Stimulated activated naive CD8-positive, alpha-beta T cell treated with anti-CD3 and anti-CD28 coated beads, Interleukin-15, Interleukin-2, amounts not matched to agents 100 ng/mL and 50 ng/mL, for 24 hours (primary cell): ENCODE data around the gene CHGA.

Experiments
- H3K27ac Mint-ChIP-seq: one replicate; pipeline ENCODE4 v1.8.0; 2021; ENCODE audit warnings: mild to moderate bottlenecking, mixed read lengths
- H3K27me3 Mint-ChIP-seq: one replicate; pipeline ENCODE4 v1.8.0; 2021; ENCODE audit warnings: mixed read lengths
- H3K36me3 Mint-ChIP-seq: one replicate; pipeline ENCODE4 v1.8.0; 2021; ENCODE audit warnings: low read depth, mixed read lengths
- H3K4me1 Mint-ChIP-seq: one replicate; pipeline ENCODE4 v1.8.0; 2021; ENCODE audit warnings: low read depth, mixed read lengths
- H3K4me3 Mint-ChIP-seq: one replicate; pipeline ENCODE4 v1.8.0; 2021; ENCODE audit warnings: mild to moderate bottlenecking, mixed read lengths
- H3K9me3 Mint-ChIP-seq: one replicate; pipeline ENCODE4 v1.8.0; 2021; ENCODE audit warnings: mixed read lengths

Gene CHGA

GRCh38 chr14:92931681-92932447 lies 8.9 kb downstream of the CHGA start:
- Mint-ChIP-seq H3K9me3 (no peaks in the 10 kb centered on the region), H3K4me3 (no peak overlapping the region), H3K27me3 (no peaks in the 10 kb centered on the region), H3K27ac (no peak overlapping the region), H3K4me1 (peaks cover 3% of the 10 kb centered on the region), H3K36me3 (peaks cover under 1% of the 10 kb centered on the region)

- Mint-ChIP-seq H3K27me3 (no peaks in the 10 kb centered on the region), H3K4me1 (peaks cover 11% of the 10 kb centered on the region), H3K36me3 (peaks cover 6% of the 10 kb centered on the region), H3K4me3 (no peak overlapping the region), H3K9me3 (no peaks in the 10 kb centered on the region), H3K27ac (no peak overlapping the region)
Observed at GRCh38 chr14:92932448-92933395, 9.8 kb downstream of the CHGA start.

- H3K27me3 Mint-ChIP-seq = no peaks in the 10 kb centered on the region
- no peak overlapping the region for H3K4me3 Mint-ChIP-seq
- H3K36me3 Mint-ChIP-seq = peaks cover 6% of the 10 kb centered on the region
- H3K4me1 Mint-ChIP-seq = peaks cover 12% of the 10 kb centered on the region
- no peak overlapping the region for H3K27ac Mint-ChIP-seq
- H3K9me3 Mint-ChIP-seq = no peaks in the 10 kb centered on the region
Observed at GRCh38 chr14:92933481-92933880, 10.5 kb downstream of the CHGA start.

DNA sequence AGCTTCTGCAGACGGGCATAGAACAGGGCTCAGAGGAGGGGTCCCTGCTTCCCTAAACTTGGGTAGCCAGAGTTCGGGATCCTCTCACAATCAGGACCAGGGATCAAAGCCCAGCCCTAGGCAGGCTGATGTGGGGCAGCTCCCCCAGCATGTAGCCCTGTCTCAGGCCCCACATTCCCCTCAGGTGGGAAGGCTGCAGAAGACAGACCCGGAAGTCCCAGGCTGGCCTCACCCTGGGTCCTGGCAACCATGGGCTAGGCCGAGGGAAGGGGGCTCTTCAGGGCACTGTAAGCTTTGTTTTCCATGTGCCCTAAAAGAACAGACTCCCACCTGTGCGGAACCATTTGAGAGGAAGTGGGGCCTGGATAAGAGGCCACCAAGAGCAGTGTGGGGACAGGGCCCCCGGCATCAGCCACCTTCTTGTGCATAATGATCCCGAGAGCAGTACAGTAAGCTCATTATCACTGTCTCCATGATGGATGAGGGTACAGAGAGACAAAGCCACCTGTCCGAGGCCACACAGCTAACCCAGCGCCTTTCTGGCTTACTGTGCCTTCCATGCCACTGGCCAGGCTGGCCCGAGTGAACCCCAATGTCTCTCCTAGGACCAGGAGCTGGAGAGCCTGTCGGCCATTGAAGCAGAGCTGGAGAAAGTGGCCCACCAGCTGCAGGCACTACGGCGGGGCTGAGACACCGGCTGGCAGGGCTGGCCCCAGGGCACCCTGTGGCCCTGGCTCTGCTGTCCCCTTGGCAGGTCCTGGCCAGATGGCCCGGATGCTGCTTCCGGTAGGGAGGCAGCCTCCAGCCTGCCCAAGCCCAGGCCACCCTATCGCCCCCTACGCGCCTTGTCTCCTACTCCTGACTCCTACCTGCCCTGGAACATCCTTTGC lies 11.5 kb downstream of the CHGA start:
- Mint-ChIP-seq H3K36me3 (peaks cover 6% of the 10 kb centered on the region), H3K27ac (no peak overlapping the region), H3K9me3 (no peaks in the 10 kb centered on the region), H3K4me3 (no peak overlapping the region), H3K4me1 (peaks cover 12% of the 10 kb centered on the region), H3K27me3 (no peaks in the 10 kb centered on the region)

GRCh38 chr14:92935446-92935845 lies 12.5 kb downstream of the CHGA start:
- no peak overlapping the region for H3K27ac Mint-ChIP-seq
- H3K4me3 Mint-ChIP-seq = no peak overlapping the region
- H3K4me1 Mint-ChIP-seq = peaks cover 12% of the 10 kb centered on the region
- H3K9me3 Mint-ChIP-seq = no peaks in the 10 kb centered on the region
- H3K27me3 Mint-ChIP-seq = no peaks in the 10 kb centered on the region
- peaks cover 6% of the 10 kb centered on the region for H3K36me3 Mint-ChIP-seq

GRCh38 chr14:92936085-92936484 lies 13.1 kb downstream of the CHGA start:
- Mint-ChIP-seq H3K27me3 (no peaks in the 10 kb centered on the region), H3K27ac (no peak overlapping the region), H3K9me3 (no peaks in the 10 kb centered on the region), H3K4me3 (no peak overlapping the region), H3K4me1 (peaks cover 12% of the 10 kb centered on the region), H3K36me3 (peaks cover 7% of the 10 kb centered on the region)

GRCh38 chr14:92937051-92937937 lies 14.3 kb downstream of the CHGA start:
- H3K9me3 Mint-ChIP-seq = no peaks in the 10 kb centered on the region
- H3K4me3 Mint-ChIP-seq = no peak overlapping the region
- H3K27me3 Mint-ChIP-seq = no peaks in the 10 kb centered on the region
- H3K27ac Mint-ChIP-seq = no peak overlapping the region
- peaks cover 12% of the 10 kb centered on the region for H3K4me1 Mint-ChIP-seq
- peaks cover 10% of the 10 kb centered on the region for H3K36me3 Mint-ChIP-seq

DNA sequence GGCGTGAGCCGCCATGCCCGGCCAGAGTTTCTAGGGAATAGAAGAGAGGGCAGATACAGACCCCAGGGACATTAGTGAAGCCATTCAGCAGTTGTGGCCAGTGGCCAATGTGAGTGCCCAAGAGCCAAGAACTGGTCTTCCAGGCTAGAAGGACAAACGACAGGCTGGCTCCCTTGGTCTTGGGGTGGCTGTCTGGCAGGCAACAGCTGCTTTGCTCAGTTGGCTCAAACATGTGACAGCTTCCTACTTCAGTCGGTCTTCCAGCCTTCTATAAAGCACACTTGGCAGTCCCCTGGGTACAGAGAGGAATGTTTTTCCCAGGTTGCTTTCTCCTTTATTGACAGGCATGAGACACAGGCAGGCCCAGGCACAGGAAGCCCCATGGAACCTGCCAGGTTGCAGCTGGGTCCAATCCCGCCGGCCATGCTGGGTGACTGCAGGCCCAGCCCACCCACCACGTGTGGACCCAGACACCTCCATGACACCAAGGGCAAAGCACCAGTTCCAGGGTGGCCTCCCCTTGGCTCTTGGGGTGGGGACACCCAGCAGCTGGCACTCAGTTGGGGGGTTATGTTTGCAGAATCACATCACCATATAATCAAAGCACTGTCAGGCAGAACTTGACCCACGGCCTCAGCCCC lies 15.4 kb downstream of the CHGA start:
- peaks cover 10% of the 10 kb centered on the region for H3K36me3 Mint-ChIP-seq
- no peak overlapping the region for H3K27ac Mint-ChIP-seq
- no peaks in the 10 kb centered on the region for H3K27me3 Mint-ChIP-seq
- H3K9me3 Mint-ChIP-seq = no peaks in the 10 kb centered on the region
- H3K4me3 Mint-ChIP-seq = no peak overlapping the region
- peaks cover 12% of the 10 kb centered on the region for H3K4me1 Mint-ChIP-seq

- Mint-ChIP-seq H3K4me1 (peaks cover 12% of the 10 kb centered on the region), H3K9me3 (no peaks in the 10 kb centered on the region), H3K36me3 (peaks cover 11% of the 10 kb centered on the region), H3K4me3 (no peak overlapping the region), H3K27me3 (no peaks in the 10 kb centered on the region), H3K27ac (no peak overlapping the region)
Observed at GRCh38 chr14:92938890-92939671, 16.1 kb downstream of the CHGA start.

DNA sequence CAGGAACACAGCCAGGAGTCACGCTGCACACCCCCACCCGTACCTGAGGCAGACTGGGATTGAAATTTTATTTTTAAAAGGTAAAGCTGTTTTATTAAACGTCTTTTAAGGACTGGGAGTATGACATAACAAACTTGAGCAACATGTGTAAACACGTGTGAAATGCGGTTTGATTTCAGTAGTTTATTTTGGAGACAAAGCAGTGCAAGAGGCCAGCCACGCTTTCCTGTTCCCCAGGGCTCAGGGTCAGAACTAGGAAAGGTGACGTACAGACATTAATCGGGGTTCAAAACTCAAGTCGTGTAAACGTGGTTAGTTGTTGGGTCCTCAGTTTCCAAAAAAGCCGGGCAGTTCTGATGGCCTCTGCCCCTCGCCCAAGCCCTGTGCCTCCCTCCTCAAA lies 16.7 kb downstream of the CHGA start:
- no peaks in the 10 kb centered on the region for H3K9me3 Mint-ChIP-seq
- H3K27ac Mint-ChIP-seq = no peak overlapping the region
- H3K4me3 Mint-ChIP-seq = no peak overlapping the region
- H3K27me3 Mint-ChIP-seq = no peaks in the 10 kb centered on the region
- H3K36me3 Mint-ChIP-seq = peaks cover 17% of the 10 kb centered on the region
- H3K4me1 Mint-ChIP-seq = peaks cover 12% of the 10 kb centered on the region

- Mint-ChIP-seq H3K9me3 (no peaks in the 10 kb centered on the region), H3K27me3 (no peaks in the 10 kb centered on the region)
Observed at GRCh38 chr14:92940543-92940942, 17.6 kb downstream of the CHGA start.

DNA sequence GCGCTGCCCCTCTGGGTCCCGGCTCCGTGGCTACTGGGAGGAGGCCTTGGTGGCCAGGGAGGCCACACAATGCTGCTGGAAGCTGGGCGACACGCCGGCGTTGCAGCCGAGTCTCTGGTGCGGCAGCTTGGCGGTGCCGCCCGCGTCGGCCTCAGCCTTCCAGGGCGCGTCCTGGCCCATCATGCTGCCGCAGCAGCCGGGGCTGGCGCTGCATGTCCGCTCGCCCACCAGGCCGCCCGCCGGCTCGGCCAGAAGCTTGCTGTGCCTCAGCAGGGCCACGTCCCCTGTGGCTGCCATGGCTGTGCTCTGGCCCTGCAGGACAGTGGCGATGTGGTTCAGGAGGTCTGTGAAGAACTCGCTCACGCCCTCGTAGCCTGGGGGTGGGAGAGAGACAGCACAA lies 18.6 kb downstream of the CHGA start:
- H3K27ac Mint-ChIP-seq = no peak overlapping the region
- H3K27me3 Mint-ChIP-seq = no peaks in the 10 kb centered on the region
- H3K4me1 Mint-ChIP-seq = peaks cover 12% of the 10 kb centered on the region
- no peak overlapping the region for H3K4me3 Mint-ChIP-seq
- H3K9me3 Mint-ChIP-seq = no peaks in the 10 kb centered on the region
- peaks cover 22% of the 10 kb centered on the region for H3K36me3 Mint-ChIP-seq

More at GRCh38 chr14:92940543-92940942, 17.6 kb downstream of the CHGA start:
- Mint-ChIP-seq H3K36me3 (peaks cover 18% of the 10 kb centered on the region), H3K27ac (no peak overlapping the region), H3K4me1 (peaks cover 12% of the 10 kb centered on the region), H3K4me3 (no peak overlapping the region)

- Mint-ChIP-seq H3K27ac (no peak overlapping the region), H3K4me1 (peaks cover 6% of the 10 kb centered on the region), H3K9me3 (no peaks in the 10 kb centered on the region), H3K36me3 (peaks cover 18% of the 10 kb centered on the region), H3K27me3 (no peaks in the 10 kb centered on the region), H3K4me3 (no peak overlapping the region)
Observed at GRCh38 chr14:92942136-92942535, 19.2 kb downstream of the CHGA start.
